Skeletal muscle cell (primary cell): ENCODE results near the gene MEGF9.
"Not testable (repeated sequence)": the region's sequence is repeated elsewhere in the genome, so short reads cannot be mapped to it uniquely, and the experiment has no call there.

Source experiments
- DNase-seq: peaks from one replicate; pipeline ENCODE4 v3.0.0-alpha.2; 2010; ENCODE audit warnings: low read depth
- H3K4me3 ChIP-seq: 2 replicates; pipeline ENCODE4 v1.5.1; 2011; ENCODE audit warnings: low read depth, mild to moderate bottlenecking, control low read depth, low read length, moderate library complexity

MEGF9 gene

DNA sequence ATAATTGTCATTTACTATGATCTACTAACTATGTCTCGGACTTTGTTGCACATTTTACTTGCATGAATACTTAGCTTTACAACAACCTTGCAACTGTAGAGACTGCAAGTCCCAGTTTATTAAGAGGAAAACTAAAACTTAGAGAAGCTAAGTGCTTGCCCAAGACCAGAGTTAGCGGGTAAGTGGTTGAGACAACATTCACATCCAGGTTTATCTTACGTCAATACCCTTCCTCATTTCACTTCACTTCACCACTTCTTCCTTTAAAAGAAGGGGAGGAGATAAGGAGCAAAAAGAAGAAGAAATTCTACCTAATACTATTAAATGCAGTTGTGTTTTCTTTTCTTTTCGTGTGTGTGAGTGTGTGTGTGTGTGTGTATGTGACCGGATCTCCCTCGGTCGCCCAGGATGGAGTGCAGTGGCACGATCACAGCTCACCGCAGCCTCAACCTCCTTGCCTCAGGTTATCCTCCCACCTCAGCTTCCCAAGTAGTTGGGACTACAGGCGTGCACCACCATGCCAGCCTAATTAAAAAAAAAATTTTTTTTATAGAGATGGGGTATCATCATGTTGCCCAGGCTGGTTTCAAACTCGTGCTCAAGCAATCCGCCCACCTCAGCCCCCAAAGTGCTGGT, 37.4 kb downstream of the MEGF9 start:
- no peak overlapping the region for H3K4me3 ChIP-seq
- no peak for DNase-seq

GRCh38 chr9:120668399-120668798, 45.9 kb downstream of the MEGF9 start:
- no peak overlapping the region for H3K4me3 ChIP-seq
- DNase-seq = no peak

DNA sequence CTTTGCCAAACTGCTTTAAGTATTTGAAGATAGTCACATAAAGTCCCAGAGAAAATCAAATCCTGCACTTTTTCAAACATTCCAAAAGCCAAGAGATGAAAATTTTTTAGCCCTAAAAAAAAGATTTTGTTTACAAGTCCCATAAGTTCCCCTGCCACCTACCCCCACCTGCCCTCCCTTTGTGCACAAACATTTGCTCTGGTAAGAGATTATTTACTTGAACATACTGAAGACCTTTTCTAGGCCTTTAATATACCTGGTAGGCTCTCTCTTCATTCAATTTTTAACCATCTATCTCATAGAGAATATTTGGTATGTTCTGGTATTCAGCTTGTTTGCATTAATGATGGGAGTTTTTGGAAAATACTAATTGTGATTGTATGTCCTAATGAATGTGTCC, 50.3 kb downstream of the MEGF9 start:
- H3K4me3 ChIP-seq = no peak overlapping the region
- DNase-seq = no peak

GRCh38 chr9:120663380-120663779, 50.9 kb downstream of the MEGF9 start:
- DNase-seq = no peak
- H3K4me3 ChIP-seq = no peak overlapping the region

GRCh38 chr9:120662513-120662912, 51.8 kb downstream of the MEGF9 start:
- no peak overlapping the region for H3K4me3 ChIP-seq
- no peak for DNase-seq

DNA sequence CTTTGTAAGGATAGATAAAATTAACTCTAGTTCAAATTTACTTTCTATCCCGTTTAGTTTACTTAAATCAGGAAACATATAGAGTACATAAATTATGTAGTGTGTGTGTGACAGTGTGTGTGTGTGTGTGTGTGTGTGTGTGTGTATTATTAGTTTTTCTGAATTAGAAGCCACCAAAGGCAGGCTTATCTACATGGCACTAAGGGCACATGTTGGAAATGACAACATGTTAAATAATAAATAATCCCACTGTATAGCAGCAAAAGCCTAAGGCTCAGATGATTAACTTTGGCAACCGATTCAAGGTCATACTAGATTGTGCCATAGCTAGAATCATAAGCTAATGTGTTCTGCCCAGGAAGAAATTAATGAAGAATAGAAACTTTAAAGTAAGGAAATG, 54.6 kb downstream of the MEGF9 start:
- no peak overlapping the region for H3K4me3 ChIP-seq
- DNase-seq = no peak

DNA sequence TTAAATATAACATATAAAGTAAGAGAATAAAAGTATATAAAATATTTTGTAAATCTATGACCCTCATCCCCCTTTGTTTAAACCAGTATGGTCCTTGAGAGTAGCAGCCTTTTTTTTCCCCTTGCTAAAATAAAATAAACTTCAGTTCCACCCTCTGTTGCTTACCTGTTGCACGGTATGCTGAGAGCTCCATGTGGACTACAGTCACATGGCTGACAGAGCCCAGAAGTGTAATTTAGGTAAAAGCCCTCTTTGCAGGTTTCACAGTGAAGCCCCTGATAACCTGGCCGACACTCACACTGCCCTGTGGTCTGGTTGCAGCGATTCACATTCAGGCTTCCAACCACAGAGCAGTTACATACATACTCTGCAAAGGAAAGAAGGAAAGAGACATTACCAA, 55.1 kb downstream of the MEGF9 start:
- DNase-seq = no peak
- no peak overlapping the region for H3K4me3 ChIP-seq

DNA sequence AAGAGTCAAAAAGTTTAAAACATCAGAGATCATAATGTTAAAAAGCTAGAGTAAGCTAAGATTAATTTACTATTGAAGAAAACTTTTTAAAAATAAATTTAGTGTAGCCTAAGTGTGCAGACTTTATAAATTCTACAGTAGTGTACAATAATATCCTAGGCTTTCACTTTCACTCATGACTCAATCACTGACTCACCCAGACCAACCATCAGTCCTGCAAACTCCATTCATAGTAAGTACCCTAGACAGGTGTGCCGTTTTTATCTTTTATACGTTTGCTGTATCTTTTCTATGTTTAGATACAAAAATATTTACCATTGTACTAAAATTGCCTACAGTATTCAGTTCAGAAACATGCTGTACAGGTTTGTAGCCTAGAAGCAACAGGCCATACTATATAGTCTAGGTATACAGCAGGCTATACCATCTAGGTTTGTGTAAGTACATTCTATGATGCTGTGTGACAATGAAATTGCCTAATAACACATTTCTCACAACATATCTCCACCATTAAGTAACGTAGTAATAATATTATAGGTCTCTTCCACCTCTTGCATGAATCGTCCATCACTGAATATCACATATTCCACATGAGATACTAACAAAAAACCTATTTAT, 59.2 kb downstream of the MEGF9 start:
- no peak for DNase-seq
- no peak overlapping the region for H3K4me3 ChIP-seq

GRCh38 chr9:120654272-120654671, 60.0 kb downstream of the MEGF9 start:
- no peak for DNase-seq
- no peak overlapping the region for H3K4me3 ChIP-seq

DNA sequence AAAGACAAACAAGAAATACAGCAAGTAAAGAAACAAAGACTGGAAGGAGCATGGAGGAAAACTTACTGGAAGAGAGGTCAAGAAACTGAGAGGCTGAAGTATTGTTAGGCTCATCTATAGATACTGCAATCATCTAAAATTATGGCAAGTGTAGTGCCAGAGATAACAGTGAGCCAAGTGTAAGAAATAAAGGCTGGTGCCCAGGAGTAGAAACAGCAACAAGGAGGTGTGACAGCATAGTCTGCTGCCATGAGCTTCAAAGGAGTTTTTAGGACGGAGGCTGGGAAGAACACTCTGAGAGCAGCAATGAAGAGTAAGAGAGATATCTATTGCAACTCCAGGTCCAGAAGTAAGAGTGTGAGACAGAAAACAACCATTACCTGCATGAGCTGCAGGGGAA, 60.5 kb downstream of the MEGF9 start:
- no peak overlapping the region for H3K4me3 ChIP-seq
- DNase-seq = no peak

DNA sequence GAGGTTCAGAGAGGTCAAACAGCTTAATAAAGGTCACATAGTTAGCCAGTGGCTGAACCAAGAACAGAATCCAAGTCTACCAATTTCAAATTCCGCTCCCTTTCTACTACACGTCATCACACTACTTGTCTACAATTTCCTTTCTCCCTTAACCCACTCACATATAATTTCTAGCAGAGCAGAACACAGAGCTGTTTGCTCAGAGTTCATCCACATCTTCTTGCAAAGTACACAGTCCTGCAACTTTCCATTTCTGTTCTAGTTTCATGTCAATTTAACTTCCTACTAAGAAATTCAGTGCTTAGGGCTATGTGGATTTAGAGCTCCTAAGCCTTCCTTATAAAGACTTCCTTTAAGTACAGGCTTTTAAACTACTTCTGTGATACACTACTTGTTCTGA, 61.3 kb downstream of the MEGF9 start:
- no peak for DNase-seq
- H3K4me3 ChIP-seq = no peak overlapping the region

DNA sequence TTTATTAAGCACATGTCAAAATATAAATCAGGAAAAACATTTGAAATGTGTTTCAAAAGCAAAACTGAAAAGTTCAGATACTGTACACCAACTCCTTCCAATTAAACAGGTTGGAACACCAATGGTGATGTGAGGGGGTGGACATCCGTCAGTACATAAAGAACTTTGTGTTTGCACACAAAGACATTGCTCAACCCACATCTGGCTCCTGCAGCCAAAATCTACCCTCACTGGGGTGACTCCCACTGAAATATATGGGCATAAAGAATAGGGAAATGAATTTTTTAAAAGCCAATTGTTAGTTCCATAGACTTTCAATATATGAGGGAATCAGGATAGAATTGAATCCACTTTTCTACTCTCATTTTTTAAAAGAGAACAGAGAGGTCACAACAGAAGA, 63.9 kb downstream of the MEGF9 start:
- H3K4me3 ChIP-seq = no peak overlapping the region
- DNase-seq = no peak

DNA sequence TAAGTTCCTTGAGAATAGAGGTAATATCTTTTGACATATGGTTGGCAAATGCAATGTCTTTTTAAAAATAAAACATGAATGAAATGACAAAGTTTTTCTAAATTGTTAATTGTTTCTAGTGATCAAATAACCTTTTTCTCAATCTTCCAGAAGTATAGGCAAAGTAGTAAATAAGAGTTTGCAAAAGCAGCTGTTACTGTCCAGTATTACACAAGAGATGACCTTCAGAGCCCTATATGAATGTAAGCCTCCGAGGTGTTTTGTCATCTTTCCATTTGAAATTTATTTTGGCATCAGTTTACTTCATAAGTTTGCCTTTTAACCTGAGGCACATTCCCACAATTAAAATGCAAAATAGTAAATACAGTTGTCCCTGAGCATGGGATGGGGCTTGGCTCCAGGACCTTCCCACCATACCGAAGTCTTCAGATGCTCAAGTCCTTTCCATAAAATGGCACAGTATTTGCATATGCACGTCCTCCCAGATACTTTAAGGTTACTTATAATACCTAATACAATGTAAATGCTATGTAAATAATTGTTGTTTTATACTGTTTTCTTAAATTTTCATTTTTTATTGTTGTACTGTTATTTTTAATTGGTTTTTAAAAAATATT, 65.6 kb downstream of the MEGF9 start:
- no peak for DNase-seq
- no peak overlapping the region for H3K4me3 ChIP-seq

DNA sequence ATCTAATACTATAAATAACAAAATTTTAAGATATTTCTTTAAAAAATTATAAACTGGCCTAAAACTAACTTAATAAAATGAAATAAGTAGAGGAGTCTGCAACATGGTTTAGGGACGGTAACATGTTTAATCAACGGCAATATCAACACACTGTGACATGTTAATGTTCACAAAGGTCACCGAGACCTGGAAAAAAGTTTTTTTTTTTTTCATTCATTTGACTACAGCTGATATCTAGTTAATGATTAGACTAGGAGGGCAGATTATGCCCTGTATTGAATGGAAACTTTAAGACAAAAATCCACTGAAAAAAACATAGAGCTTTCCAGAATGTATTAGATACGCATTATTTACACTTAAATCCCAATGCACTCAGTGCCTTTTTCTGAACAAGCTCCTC, 67.3 kb downstream of the MEGF9 start:
- H3K4me3 ChIP-seq = no peak overlapping the region
- DNase-seq = no peak

- no peak overlapping the region for H3K4me3 ChIP-seq
- DNase-seq = no peak
Measured at GRCh38 chr9:120645760-120646159, 68.5 kb downstream of the MEGF9 start.

- DNase-seq = no peak
Measured at GRCh38 chr9:120643061-120643460, 71.2 kb downstream of the MEGF9 start.

GRCh38 chr9:120642129-120642770, 72.0 kb downstream of the MEGF9 start:
- H3K4me3 ChIP-seq = no peak overlapping the region
- DNase-seq = no peak

More at GRCh38 chr9:120643061-120643460, 71.2 kb downstream of the MEGF9 start:
- H3K4me3 ChIP-seq = no peak overlapping the region

- H3K4me3 ChIP-seq, DNase-seq: not testable (repeated sequence)
Measured at GRCh38 chr9:120640874-120641273, 73.4 kb downstream of the MEGF9 start.

GRCh38 chr9:120640380-120640779, 73.9 kb downstream of the MEGF9 start:
- DNase-seq = no peak
- H3K4me3 ChIP-seq = no peak overlapping the region

DNA sequence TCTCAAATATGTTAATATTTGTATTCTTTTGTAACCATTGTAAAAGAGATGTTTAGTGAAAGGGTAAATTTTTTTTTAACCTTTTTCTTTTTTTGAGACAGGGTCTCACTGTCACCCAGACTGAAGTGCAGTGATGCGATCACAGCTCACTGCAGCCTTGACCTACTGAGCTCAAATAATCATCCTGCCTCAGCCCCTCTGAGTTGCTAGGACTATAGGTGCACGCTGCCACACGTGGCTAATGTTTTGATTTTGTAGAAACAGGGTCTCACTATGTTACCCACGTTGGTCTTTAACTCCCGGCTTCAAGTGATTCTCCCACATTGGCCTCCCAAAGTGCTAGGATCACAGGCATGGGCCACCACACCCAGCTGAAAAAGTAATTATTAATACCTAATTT, 76.4 kb downstream of the MEGF9 start:
- H3K4me3 ChIP-seq = no peak overlapping the region
- DNase-seq = no peak
